T-helper 22 cell (primary cell): ENCODE data around the gene TEDC1.
"Not testable (repeated sequence)": the region's sequence is repeated elsewhere in the genome, so short reads cannot be mapped to it uniquely, and the experiment has no call there.

Experiments used
- DNase-seq: peaks from one replicate; pipeline ENCODE4 v3.0.0-alpha.2; 2020; ENCODE audit warnings: low read depth

The TEDC1 gene

DNA sequence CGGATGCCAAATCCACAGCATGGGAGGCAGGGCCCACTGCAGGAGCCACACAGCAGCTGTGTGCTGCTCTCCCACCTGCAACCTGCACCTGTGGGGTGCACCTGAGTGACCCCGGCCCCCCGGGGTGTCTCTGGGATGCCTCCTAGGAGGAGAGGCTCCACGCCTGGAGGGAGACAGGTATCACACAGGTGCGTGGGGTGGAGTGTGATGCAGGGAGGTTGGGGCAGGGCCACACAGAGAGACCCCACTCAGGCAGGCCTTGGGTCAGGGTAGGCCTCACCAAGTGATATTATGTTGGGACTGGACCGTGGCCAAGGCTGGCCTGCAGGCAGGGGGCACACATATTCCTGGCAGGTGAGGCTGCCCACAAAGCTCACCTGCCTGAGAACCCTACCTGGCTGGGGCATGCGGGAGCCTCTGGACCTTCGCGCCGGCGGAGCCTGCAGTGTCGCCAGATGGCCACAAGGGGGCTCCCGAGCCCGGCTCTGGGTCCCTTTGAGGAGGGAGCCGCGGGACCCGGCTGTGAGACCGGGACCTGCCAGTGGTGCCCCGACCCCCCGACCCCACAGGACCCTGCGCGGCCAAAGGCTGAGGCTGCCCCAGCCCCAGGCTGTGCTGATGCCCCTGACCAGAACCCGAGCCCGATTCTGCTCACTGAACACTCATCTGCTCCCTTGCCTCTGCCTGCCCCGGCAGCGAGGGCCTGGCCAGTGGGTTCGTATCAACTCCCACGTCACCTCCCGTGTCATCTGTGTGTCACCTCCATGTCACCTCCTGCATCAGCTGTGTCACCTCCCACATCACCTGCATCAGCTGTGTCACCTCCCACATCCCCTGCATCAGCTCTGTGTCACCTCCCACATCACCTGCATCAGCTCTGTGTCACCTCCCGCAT, 46.8 kb downstream of the TEDC1 start:
- peak; percentile 39 for DNase-seq

DNA sequence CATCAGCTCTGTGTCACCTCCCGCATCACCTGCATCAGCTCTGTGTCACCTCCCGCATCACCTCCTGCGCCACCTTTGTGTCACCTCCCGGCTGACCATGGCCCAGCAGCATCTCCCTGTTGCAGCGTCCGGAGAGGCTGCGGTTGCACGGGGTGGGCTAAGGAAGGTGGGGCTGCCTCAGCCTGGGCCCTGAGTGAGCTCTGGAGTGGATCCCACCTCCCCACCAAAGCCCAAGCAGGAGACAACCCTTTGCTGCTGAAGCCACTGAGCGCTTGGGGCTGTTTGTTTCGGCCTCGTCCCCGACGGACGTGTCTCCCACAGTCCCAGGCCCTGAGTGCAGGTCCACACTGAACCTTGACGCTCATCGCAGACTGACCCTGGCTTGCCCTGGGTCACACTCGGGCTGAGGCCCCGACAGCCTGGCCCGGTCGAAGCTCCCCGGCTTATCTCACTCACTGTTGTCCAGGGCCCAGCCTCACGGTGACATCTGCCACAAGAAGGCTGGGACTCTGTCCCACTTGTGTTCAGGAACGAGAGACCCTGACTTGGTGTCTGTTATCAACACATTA, 47.5 kb downstream of the TEDC1 start:
- no peak for DNase-seq

DNA sequence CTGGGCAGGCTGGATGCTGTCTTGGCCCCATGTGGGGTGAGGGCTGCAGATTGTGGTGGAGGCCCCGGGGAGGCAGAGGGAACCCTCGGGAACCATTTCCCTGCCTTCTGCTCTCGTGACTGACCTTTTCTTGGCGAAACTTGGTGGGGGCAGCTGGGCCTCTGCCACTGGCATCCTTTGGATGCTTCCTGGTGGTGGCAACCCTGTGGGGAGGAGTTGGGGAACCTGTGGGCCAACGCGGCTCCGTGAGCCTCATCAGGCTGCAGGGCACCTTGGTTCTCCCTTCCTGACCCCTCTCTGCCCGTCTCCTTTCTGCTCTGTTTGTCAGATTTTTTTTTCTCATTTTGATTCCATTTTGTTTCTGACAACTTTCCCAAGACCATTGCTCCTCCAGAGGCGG, 49.8 kb downstream of the TEDC1 start:
- DNase-seq = no peak

DNA sequence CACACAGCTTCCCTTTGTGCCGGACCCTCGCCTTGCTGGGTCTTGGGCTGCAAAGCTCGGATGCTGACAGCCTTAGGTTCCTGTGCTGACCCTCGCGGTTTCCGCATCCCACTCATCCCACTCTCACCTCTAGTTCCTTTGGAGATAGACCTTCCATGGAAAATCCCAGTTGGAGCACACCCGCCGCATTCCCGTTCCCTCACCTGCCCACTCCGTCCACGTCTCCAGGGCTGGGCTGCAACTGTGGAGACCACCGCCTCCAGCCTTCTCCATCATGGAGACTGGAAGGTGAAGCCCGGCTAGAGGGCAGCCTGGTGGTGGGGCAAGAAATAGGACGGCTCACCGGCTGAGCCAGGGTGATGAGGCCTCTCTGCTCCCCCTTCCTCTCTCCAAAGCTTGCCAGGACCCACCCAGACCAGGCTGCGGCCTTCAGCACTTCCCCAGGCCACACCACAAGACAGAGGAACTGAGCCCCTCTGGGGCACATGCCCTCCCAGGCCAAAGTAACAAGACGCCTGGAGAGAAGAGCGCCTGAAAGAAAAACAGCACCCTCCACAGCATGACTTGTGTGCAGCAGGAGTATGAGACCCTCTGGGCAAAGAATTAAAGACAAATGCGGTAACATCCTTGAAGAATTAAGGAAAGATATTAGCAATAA, 50.3 kb downstream of the TEDC1 start:
- DNase-seq = no peak

DNA sequence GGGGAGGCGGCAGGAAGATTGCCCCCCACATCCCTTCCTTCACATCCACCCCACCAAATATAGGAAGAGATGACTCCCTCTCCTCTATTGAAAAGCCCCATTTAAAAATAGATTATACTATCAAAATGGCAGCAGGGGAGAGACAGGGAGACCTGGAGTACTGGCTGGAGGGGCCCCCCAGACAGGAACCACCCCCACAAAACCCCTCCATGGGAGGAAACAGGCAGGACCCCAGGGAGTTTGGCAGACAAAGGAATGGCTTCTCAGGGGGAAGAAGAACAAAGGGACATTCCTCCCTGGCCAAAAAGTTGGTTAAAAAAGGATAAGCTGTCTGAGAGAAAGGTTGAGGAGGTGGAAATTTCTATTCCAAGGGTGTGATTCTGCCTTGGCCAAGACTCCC, 54.6 kb downstream of the TEDC1 start:
- not testable (repeated sequence) for DNase-seq

DNA sequence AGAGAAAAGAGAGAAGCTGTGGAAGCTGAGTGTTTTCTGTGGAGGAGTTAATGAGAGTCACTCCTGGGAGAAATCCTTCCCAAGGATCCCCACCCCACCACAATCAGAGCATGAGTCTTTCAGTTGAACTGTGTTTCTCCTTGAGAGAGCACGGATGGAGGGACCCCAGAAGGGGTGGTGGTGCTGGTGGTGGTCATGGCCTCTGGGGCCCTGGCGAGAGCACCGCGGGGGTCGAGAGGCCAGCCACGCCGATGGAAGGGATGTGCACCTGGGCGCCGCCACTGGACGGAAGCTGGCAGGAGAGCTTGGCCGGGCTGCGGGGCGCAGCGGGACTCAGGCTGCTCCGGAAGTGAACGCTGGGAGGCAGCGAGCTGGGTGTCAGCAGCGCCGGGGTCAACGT, 55.4 kb downstream of the TEDC1 start:
- not testable (repeated sequence) for DNase-seq

DNA sequence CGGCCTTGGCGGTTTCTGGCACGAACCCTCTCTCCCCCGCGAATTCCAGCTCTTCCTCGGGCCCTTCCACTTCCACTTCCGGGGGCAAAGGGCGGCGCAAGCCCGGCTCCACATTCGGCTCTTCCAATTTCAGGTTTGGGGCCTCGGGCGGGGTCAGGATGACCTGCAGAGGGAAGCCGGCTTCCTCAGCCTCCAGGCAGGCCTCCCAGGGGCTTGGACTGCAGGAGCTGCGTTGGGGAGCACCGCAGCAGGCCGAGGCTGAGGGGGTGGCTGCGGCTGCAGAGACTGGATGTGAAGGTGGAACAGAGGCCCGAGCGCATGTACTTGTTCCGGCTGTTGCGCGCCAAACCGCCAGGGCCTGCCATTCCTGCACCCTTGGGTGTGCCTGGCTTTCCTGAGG, 56.0 kb downstream of the TEDC1 start:
- not testable (repeated sequence) for DNase-seq

DNA sequence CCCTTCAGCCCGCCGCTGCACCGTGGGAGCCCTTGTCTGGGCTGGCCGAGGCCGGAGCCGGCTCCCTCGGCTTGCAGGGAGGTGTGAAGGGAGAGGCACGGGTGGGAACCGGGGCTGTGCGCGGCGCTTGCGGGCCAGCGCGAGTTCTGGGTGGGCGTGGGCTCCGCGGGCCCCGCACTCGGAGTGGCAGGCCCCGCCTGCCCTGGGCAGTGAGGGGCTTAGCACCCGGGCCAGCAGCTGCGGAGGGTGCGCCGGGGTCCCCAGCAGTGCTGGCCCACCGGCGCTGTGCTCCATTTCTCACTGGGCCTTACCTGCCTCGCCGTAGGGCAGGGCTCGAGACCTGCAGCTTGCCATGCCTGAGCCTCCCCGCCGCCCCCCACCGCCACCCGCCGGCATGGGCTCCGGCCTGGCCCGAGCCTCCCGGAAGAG, 56.7 kb downstream of the TEDC1 start:
- DNase-seq = no peak
